ENCODE measurements around the gene MBD3L3. TPM values are rescaled to one million over a fixed set of nuclear protein-coding genes. Genes with fewer than 3 reads are reported as not detected.

MBD3L3 gene
- total RNA-seq, 1 experiment from 2014 or later = not detected

- ATAC-seq (no peak), DNase-seq (no peak)
- intact Hi-C loops (cut with micrococcal nuclease) = no loop called here
- no peak overlapping the region for H3K4me2 ChIP-seq (ENCODE audit: low read length)
- no peaks in the 10 kb centered on the region for H3K79me2 ChIP-seq (ENCODE audit: low read length)
- H2AFZ ChIP-seq (ENCODE audit: low read length) = no peak overlapping the region
- no peaks in the 10 kb centered on the region for H3K9me2 ChIP-seq (replicated peaks; ENCODE audit: low read length)
- H3K9me3 ChIP-seq (ENCODE audit: low read length) = 0 out of 2 replicates have a peak, but pooled peaks cover 4% of the 10 kb centered on the region
- CTCF ChIA-PET = no interaction called here
- POLR2A ChIA-PET (ENCODE audit: unreplicated experiment) = no interaction called here
- H4K20me1 ChIP-seq (ENCODE audit: low read length) = no peaks in the 10 kb centered on the region
- no peaks in the 10 kb centered on the region for H3K36me3 ChIP-seq (ENCODE audit: low read depth, low read length)
- H3K4me3 ChIP-seq (ENCODE audit: low read length) = no peak overlapping the region
- no peaks in the 10 kb centered on the region for H3K4me1 ChIP-seq (ENCODE audit: insufficient read depth, low read length)
- peaks cover 12% of the 10 kb centered on the region; the same call in 1 of the 2 replicates for H3K27me3 ChIP-seq (ENCODE audit: low read length)
- H3K9ac ChIP-seq (ENCODE audit: low read length) = no peak overlapping the region
- TF ChIP-seq CTCF (conservative IDR thresholded peaks at IDR 0.05; ENCODE audit: low read depth, low read length) (no peak), EZH2 (IDR thresholded peaks at IDR 0.05; ENCODE audit: low read length, unreplicated experiment) (no peak), EZH2phosphoT487 (IDR thresholded peaks at IDR 0.05; ENCODE audit: borderline replicate concordance, low read length) (no peak)
- no TSS peak for BruUV-seq (replicated peaks)
- no peaks in the 10 kb centered on the region for H3F3A ChIP-seq (ENCODE audit: low read length, unreplicated experiment)
- no peak overlapping the region for H3K27ac ChIP-seq (ENCODE audit: low read length)
Measured at GRCh38 chr19:7018828-7019227, 39.6 kb downstream of the MBD3L3 start.

DNA sequence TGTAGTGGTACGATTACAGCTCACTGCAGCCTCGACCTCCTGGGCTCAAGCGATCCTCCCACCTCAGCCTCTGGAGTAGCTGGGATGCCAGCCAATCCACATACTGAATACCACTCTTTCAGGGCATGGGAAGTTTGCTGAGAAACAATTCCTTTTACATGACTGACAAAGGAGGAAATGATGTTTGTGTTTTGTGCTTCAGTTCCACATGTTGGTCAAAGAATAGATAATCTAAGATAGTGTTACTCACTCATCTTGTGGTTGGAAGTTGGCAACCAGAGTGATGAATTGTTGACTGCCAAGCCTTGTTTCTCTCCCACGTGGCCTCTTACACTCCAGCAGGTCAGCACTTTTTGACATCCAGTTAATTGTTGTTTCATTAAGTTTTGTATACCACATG is 44.8 kb downstream of the MBD3L3 start:
- BruUV-seq (replicated peaks) = no TSS peak
- peak; percentile 56 for ATAC-seq
- H3K36me3 ChIP-seq (ENCODE audit: low read depth, low read length) = no peaks in the 10 kb centered on the region

More for the DNA sequence above, 44.8 kb downstream of the MBD3L3 start:
- Histone ChIP-seq H3K4me3 (ENCODE audit: low read length) (no peak overlapping the region), H3K79me2 (ENCODE audit: low read length) (no peaks in the 10 kb centered on the region), H3K27ac (ENCODE audit: low read length) (no peak overlapping the region), H3K9me3 (ENCODE audit: low read length) (0 out of 2 replicates have a peak, but pooled peaks cover 4% of the 10 kb centered on the region), H4K20me1 (ENCODE audit: low read length) (no peaks in the 10 kb centered on the region), H3K27me3 (ENCODE audit: low read length) (peaks cover 13% of the 10 kb centered on the region), H3F3A (ENCODE audit: low read length, unreplicated experiment) (no peaks in the 10 kb centered on the region), H3K4me1 (ENCODE audit: insufficient read depth, low read length) (no peaks in the 10 kb centered on the region), H3K4me2 (ENCODE audit: low read length) (no peak overlapping the region), H3K9me2 (replicated peaks; ENCODE audit: low read length) (no peaks in the 10 kb centered on the region), H3K9ac (ENCODE audit: low read length) (no peak overlapping the region), H2AFZ (ENCODE audit: low read length) (no peak overlapping the region)
- ChIA-PET CTCF (no interaction called here), POLR2A (ENCODE audit: unreplicated experiment) (no interaction called here)
- peak; percentile 84 for DNase-seq
- intact Hi-C loops (cut with micrococcal nuclease) = no loop called here
- no peak for TF ChIP-seq EZH2phosphoT487 (IDR thresholded peaks at IDR 0.05; ENCODE audit: borderline replicate concordance, low read length)
- no peak for TF ChIP-seq CTCF (conservative IDR thresholded peaks at IDR 0.05; ENCODE audit: low read depth, low read length)
- no peak for TF ChIP-seq EZH2 (IDR thresholded peaks at IDR 0.05; ENCODE audit: low read length, unreplicated experiment)
